ENCODE measurements around the gene SORCS3.
A peak's percentile ranks its signal among the peaks of the same experiment; 100 is the strongest.

SORCS3 gene

GRCh38 chr10:105062951-105063350 lies 421.9 kb downstream of the SORCS3 start:
- TF ChIP-seq CTCF (conservative IDR thresholded peaks at IDR 0.05; ENCODE audit: low read depth, low read length), result no peak
- DNase-seq (ENCODE audit: low read depth), result no peak
- H3K4me3 ChIP-seq (ENCODE audit: low read depth, low read length), result no peak overlapping the region

GRCh38 chr10:105063796-105064195 lies 422.7 kb downstream of the SORCS3 start:
- peak; percentile 1 for DNase-seq (ENCODE audit: low read depth)
- TF ChIP-seq CTCF (conservative IDR thresholded peaks at IDR 0.05; ENCODE audit: low read depth, low read length), result peak; percentile 9
- no peak overlapping the region for H3K4me3 ChIP-seq (ENCODE audit: low read depth, low read length)

GRCh38 chr10:105068497-105068896 lies 427.4 kb downstream of the SORCS3 start:
- H3K4me3 ChIP-seq (ENCODE audit: low read depth, low read length), result no peak overlapping the region
- TF ChIP-seq CTCF (conservative IDR thresholded peaks at IDR 0.05; ENCODE audit: low read depth, low read length), result no peak
- DNase-seq (ENCODE audit: low read depth), result no peak

- no peak for TF ChIP-seq CTCF (conservative IDR thresholded peaks at IDR 0.05; ENCODE audit: low read depth, low read length)
- no peak overlapping the region for H3K4me3 ChIP-seq (ENCODE audit: low read depth, low read length)
- no peak for DNase-seq (ENCODE audit: low read depth)
These were observed 429.2 kb downstream of the SORCS3 start for GRCh38 chr10:105070249-105070648.

GRCh38 chr10:105070952-105071351 lies 429.9 kb downstream of the SORCS3 start:
- TF ChIP-seq CTCF (conservative IDR thresholded peaks at IDR 0.05; ENCODE audit: low read depth, low read length), result no peak
- H3K4me3 ChIP-seq (ENCODE audit: low read depth, low read length), result no peak overlapping the region
- DNase-seq (ENCODE audit: low read depth), result no peak

GRCh38 chr10:105071980-105072379 lies 430.9 kb downstream of the SORCS3 start:
- no peak for DNase-seq (ENCODE audit: low read depth)
- H3K4me3 ChIP-seq (ENCODE audit: low read depth, low read length), result no peak overlapping the region
- TF ChIP-seq CTCF (conservative IDR thresholded peaks at IDR 0.05; ENCODE audit: low read depth, low read length), result no peak

GRCh38 chr10:105073999-105074398 lies 432.9 kb downstream of the SORCS3 start:
- DNase-seq (ENCODE audit: low read depth), result no peak
- H3K4me3 ChIP-seq (ENCODE audit: low read depth, low read length), result no peak overlapping the region
- no peak for TF ChIP-seq CTCF (conservative IDR thresholded peaks at IDR 0.05; ENCODE audit: low read depth, low read length)
